Testis (tissue), 2 donors: Measurements from ENCODE around the gene RUNDC1.

Experiments
- POLR2A ChIP-seq: fragments of 450-650 bp; IDR thresholded peaks from one replicate; pipeline ENCODE4 v1.6.1; 2017; ENCODE audit warnings: antibody characterized with exemption, mild to moderate bottlenecking, moderate library complexity
- TF ChIP-seq, protein P1 (sequence below), 3 experiments: fragments of 450-650 bp in 2 of 3; fragments of 200-600 bp in 1 of 3; sonication (generic) in 1 of 3; IDR thresholded peaks; one replicate each; pipeline ENCODE4 v1.5.1; 2016 to 2019; ENCODE audit warnings: antibody characterized with exemption in 3 of 3, mild to moderate bottlenecking in 2 of 3, moderate library complexity in 1 of 3

DNA sequence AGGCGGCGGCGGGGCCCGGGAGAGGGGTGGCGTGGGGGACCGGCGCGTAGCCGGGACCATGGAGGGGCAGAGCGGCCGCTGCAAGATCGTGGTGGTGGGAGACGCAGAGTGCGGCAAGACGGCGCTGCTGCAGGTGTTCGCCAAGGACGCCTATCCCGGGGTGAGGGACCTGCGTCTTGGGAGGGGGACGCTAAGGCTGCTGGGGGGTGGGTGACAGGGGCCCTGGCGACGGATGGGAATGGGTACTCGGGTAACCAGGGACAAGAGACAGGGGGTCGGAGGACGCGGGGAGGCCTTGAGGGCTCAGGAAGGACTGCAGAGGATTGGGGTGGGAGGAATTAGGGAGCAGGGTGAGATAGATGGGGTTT lies 44.9 kb downstream of the RUNDC1 start:
- no peak for TF ChIP-seq POLR2A
- TF ChIP-seq, protein P1, sequence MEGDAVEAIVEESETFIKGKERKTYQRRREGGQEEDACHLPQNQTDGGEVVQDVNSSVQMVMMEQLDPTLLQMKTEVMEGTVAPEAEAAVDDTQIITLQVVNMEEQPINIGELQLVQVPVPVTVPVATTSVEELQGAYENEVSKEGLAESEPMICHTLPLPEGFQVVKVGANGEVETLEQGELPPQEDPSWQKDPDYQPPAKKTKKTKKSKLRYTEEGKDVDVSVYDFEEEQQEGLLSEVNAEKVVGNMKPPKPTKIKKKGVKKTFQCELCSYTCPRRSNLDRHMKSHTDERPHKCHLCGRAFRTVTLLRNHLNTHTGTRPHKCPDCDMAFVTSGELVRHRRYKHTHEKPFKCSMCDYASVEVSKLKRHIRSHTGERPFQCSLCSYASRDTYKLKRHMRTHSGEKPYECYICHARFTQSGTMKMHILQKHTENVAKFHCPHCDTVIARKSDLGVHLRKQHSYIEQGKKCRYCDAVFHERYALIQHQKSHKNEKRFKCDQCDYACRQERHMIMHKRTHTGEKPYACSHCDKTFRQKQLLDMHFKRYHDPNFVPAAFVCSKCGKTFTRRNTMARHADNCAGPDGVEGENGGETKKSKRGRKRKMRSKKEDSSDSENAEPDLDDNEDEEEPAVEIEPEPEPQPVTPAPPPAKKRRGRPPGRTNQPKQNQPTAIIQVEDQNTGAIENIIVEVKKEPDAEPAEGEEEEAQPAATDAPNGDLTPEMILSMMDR (IDR thresholded peaks at IDR 0.05): no peak
